ENCODE data around the gene DNAJC6. TPM values are rescaled to one million over a fixed set of nuclear protein-coding genes. Genes with fewer than 3 reads are reported as not detected.

The DNAJC6 gene
- polyA plus RNA-seq, 1 donor (not counting 4 experiments of a cell fraction or from before 2014, with no cell fraction given), result 7.7 TPM

DNA sequence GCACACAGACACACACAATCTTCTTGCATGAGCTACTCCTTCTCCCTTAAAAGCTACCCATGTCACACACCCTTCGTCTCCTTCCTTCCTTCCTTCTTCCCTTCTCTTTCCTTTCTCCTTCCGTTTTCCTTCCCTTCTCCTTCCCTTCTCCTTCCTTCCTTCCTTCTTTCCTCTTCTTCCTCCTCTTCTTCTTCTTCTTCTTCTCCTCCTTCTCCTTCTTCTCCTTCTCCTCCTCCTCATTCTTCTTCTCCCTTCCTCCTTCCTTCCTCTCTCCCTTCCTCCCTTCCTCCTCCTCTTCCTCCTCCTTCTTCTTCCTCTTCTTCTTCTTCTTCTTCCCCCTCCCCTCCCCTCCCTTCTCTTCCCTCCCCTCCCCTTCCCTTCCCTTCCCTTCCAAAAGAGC is 59.1 kb downstream of the DNAJC6 start:
- Histone ChIP-seq H3K27me3 (ENCODE audit: control insufficient read depth, extremely low read depth, insufficient read depth, low read length) (no peaks in the 10 kb centered on the region), H3K4me3 (ENCODE audit: control insufficient read depth in 2 of 3, extremely low read depth in 1 of 3, insufficient read depth in 2 of 3, low read depth in 1 of 3, low read length in 3 of 3) (no peak overlapping the region), H3K9ac (ENCODE audit: control insufficient read depth, extremely low read depth, insufficient read depth, low read length) (no peak overlapping the region), H3K9me3 (ENCODE audit: control insufficient read depth, low read depth, low read length) (no peaks in the 10 kb centered on the region), H3K4me1 (ENCODE audit: control insufficient read depth, extremely low read depth, insufficient read depth, low read length) (no peaks in the 10 kb centered on the region), H3K9me1 (ENCODE audit: control insufficient read depth, extremely low read depth, insufficient read depth, low read length) (no peaks in the 10 kb centered on the region), H3K36me3 (ENCODE audit: control insufficient read depth in 2 of 2, extremely low read depth in 1 of 2, insufficient read depth in 2 of 2, low read length in 2 of 2) (peaks cover 0 to 1% of the 10 kb centered on the region in 2 experiments), H4K20me1 (ENCODE audit: control insufficient read depth, extremely low read depth, insufficient read depth, low read length) (no peaks in the 10 kb centered on the region), H3K79me2 (ENCODE audit: control insufficient read depth, insufficient read depth, low read length) (no peaks in the 10 kb centered on the region), H3K4me2 (ENCODE audit: control insufficient read depth, extremely low read depth, insufficient read depth, low read depth, low read length) (no peak overlapping the region), H2AFZ (ENCODE audit: control insufficient read depth, low read length) (no peak overlapping the region), H3K27ac (ENCODE audit: control insufficient read depth, insufficient read depth, low read length) (no peak overlapping the region)
- FAIRE-seq, result no peak
- dilution Hi-C loops (cut with MboI; ENCODE audit: extremely low pct_ligation_motif_present, low sequenced_read_pairs), result no loop called here
- DNase-seq (ENCODE audit: low read depth, low spot score), result no peak
- TF ChIP-seq CTCF (optimal IDR thresholded peaks at IDR 0.05 in 1 of 3, IDR thresholded peaks at IDR 0.05 in 1 of 3, conservative IDR thresholded peaks at IDR 0.05 in 1 of 3; ENCODE audit: extremely low read depth in 1 of 3, insufficient read depth in 2 of 3, low read length in 3 of 3) (no peak), EZH2 (IDR thresholded peaks at IDR 0.05; ENCODE audit: low read length) (no peak)

DNA sequence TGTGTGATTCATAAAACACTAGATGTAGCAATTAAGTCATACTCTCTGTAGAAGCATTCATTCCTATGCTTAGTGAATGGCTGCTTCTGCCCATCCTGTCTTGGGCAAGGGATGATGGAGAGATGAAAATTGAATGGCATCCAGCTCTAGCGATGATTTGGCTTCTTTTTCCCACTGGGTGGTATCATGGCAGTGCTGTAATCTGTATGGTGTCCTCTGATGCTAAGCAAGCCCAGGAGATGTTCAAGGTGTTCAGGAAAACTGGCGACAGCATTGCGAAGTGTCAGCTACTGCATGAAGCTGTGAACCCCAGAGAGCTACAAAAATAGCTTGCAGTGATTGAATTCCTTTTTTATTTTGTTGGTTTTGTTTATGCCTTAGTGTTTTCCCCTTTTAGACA is 62.2 kb downstream of the DNAJC6 start:
- FAIRE-seq, result no peak
- DNase-seq (ENCODE audit: low read depth, low spot score), result no peak
- Histone ChIP-seq H3K36me3 (ENCODE audit: control insufficient read depth in 2 of 2, extremely low read depth in 1 of 2, insufficient read depth in 2 of 2, low read length in 2 of 2) (peaks cover 0 to 1% of the 10 kb centered on the region in 2 experiments), H3K79me2 (ENCODE audit: control insufficient read depth, insufficient read depth, low read length) (no peaks in the 10 kb centered on the region), H3K4me2 (ENCODE audit: control insufficient read depth, extremely low read depth, insufficient read depth, low read depth, low read length) (no peak overlapping the region), H3K27ac (ENCODE audit: control insufficient read depth, insufficient read depth, low read length) (no peak overlapping the region), H3K4me3 (ENCODE audit: control insufficient read depth in 2 of 3, extremely low read depth in 1 of 3, insufficient read depth in 2 of 3, low read depth in 1 of 3, low read length in 3 of 3) (no peak overlapping the region), H3K27me3 (ENCODE audit: control insufficient read depth, extremely low read depth, insufficient read depth, low read length) (no peaks in the 10 kb centered on the region), H2AFZ (ENCODE audit: control insufficient read depth, low read length) (no peak overlapping the region), H3K9me3 (ENCODE audit: control insufficient read depth, low read depth, low read length) (no peaks in the 10 kb centered on the region), H3K4me1 (ENCODE audit: control insufficient read depth, extremely low read depth, insufficient read depth, low read length) (no peaks in the 10 kb centered on the region), H4K20me1 (ENCODE audit: control insufficient read depth, extremely low read depth, insufficient read depth, low read length) (no peaks in the 10 kb centered on the region), H3K9me1 (ENCODE audit: control insufficient read depth, extremely low read depth, insufficient read depth, low read length) (no peaks in the 10 kb centered on the region), H3K9ac (ENCODE audit: control insufficient read depth, extremely low read depth, insufficient read depth, low read length) (no peak overlapping the region)
- no peak for TF ChIP-seq CTCF (optimal IDR thresholded peaks at IDR 0.05 in 1 of 3, IDR thresholded peaks at IDR 0.05 in 1 of 3, conservative IDR thresholded peaks at IDR 0.05 in 1 of 3; ENCODE audit: extremely low read depth in 1 of 3, insufficient read depth in 2 of 3, low read length in 3 of 3)
- TF ChIP-seq EZH2 (IDR thresholded peaks at IDR 0.05; ENCODE audit: low read length), result no peak
- dilution Hi-C loops (cut with MboI; ENCODE audit: extremely low pct_ligation_motif_present, low sequenced_read_pairs), result no loop called here

All from keratinocyte (primary cell).